ENCODE data around the gene XPNPEP2.

XPNPEP2 gene

DNA sequence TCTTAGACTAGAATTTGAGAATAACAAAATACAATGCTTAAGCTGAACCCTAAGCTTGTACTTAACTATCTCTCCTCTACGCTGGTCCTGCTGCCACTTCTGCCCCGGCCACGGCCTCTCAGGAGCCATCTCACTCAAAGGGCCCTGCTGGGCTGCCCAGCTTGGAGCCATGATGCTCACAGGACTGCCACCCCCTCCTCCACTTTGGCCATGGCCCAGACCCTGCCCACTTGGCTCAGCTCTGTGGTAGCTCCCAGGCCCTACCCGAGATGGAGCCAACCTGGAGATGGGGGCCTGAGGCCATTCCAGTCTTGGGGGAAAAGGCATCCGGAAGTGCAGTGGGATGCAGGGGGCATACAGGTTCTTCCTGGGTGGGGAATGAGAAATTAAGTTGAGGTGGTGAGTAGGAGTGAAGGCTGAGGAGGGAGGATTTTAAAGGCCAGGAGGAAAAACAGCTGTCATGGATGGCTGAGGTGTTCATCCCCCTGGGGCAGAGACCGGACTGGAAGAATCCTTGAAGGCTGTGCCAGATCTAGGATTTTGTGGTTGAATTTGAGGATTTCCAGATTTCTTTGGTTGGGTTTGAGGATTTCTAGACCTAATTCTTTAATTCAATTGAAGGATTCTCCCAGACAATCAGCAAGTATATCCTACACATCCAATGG lies 41.8 kb downstream of the XPNPEP2 start:
- no peak for DNase-seq (ENCODE audit: low spot score)

DNA sequence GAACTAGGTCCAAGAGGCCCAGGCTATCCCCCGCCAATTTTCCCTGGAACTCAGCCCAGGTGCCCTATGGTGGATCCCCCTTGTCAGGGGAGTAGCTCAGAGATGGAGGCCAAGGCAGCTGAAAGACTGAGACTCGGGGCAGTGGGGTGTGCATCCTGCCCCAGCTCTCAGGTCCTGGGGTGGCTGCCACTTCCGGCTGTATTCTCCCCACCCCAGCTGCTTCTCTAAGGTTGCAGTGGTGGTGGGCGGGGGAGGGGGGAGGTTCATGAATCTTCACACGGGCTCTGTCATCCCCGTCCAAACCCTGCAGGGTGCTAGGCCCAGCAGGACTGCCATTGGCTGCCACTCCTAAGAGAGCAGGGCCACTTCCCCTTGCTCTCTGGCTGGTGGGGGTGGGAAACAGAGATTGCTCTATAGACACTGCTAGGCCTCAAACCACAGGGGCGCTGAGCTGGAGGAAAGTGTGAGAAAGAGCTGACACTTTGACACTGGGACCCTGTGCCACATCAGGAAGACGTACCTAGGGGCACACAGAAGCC lies 42.4 kb downstream of the XPNPEP2 start:
- no peak for DNase-seq (ENCODE audit: low spot score)

DNA sequence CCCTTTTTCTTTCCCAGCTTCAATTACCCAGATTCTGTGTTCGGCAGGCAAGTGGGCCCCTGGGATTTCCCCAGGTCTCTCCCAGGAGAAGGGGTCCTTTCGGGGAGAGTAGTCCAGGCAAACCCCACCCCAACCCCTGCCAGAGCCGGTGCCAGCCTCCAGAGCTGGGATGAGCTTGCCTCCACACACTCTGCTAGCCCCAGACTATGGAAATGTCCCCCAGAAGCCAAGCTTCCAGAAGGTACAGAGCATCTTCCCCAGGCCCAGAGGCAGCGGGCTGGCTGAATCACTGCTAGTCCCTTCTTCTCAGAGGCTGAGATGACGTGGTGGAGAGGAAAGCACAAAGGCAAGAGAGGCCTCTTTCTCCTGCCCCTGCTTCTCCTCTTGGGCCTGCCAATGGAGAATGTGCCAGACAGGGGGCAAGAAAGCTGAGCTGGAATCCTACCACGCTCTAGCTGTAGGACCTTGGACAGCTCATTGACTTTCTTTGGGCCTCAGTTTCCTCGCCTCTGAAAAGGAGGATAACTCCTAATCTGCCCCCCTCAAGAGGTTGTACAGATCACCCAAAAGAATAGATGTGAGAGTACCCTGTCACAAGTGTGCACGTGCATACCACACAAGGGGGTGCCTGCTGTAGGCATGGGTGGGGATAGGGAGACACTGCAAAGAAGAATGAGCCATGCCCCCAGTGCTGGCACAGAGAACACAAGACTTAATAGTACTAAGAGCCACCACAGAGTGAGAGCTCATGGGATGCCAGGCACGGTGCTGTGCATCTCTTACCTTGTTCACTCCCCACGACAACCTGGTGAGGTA lies 43.1 kb downstream of the XPNPEP2 start:
- DNase-seq (ENCODE audit: low spot score) = no peak

DNA sequence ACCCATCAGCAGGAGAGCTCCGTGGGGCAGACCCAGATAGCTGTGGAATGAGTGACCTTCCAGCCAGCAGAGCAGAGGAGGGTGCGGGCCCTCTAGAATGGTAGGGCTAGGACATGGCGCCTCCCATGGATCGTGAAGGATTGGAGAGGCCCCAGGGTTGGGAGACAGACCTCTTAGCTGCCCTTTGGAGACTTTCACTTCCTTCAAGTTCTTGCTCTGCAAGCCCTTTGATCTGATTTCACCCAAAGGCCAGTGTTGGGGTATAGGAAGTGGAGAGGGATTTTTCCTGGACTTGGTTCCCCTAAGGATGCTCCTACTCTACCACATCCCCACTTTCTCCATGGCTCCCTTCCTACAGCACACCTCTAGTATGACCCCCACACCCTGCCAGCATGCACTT lies 43.9 kb downstream of the XPNPEP2 start:
- no peak for DNase-seq (ENCODE audit: low spot score)

DNA sequence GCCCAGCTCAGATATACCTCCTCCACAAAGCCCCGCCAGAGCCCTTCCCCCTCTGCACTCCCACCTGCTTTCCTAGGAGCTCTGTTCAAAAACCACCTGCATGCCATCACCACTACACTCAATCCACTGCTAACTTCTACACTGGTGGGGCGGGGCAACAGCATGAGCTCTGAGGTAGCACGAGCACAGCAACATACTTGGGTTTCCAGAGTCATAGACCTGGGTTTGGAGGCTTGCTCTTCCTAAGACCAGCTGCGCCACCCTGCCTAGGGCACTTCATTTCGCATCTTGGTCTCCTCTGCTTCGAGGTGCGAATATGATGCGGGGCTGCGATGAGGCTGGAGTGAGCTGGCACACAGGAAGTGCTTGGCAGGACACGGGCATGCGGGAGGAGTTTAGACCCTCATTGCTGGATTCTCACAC lies 44.5 kb downstream of the XPNPEP2 start:
- no peak for DNase-seq (ENCODE audit: low spot score)

DNA sequence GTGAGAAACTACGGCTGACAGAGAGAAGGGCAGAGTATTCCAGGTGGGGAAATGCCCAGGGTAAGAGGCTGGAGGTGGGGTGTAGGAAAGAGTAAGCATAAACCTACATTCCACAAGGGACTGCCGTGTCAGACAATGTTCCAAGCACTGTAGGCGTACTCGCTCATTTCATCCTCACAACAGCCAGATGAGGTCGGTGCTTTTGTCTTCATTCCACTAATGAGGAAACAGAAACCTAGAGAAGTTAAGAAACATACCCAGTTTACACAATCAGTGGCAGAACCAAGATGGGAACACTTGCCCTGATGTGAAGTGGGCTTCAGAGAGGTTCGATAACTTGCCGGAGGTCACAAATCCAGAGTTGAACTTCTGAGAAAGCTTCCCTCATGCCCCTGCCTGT lies 45.6 kb downstream of the XPNPEP2 start:
- DNase-seq (ENCODE audit: low spot score) = no peak

DNA sequence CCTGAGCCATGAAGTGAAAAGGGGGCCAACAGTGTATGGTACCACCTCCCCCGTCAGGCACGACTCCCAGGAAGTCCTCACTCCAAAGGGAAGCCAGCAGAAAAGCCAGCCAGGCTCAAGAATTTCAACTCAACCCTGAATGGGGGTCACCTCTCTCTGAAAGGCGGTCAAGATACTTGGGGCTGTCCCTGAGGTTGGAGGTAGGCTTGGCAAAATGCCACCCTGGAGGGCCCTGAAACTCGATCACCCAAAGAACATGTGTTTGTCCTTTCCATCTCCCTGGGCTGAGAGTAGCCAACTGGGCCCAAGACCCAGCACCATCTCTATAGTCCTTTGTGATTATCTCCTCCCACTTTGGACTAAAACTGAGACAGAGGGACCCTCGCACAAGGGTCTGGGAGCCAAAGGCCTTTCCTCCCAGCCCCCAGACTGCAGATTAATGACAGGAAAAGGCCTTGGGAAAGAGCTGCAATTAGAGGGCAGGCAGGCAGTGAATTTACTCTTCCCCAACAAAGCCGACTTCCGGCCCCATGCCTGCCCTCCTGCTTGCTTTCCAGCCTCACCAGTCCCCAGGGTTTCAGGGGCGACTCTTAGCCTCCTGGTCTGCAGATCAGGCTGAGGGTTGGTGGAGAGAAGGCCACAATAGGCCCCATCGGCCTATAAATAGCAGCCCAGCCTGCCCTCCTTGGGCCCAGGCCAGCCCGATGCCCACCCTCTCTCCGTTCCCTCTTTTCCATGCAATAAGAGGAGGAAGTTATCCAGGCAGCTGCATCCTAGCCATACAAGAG lies 46.6 kb downstream of the XPNPEP2 start:
- no peak for DNase-seq (ENCODE audit: low spot score)

DNA sequence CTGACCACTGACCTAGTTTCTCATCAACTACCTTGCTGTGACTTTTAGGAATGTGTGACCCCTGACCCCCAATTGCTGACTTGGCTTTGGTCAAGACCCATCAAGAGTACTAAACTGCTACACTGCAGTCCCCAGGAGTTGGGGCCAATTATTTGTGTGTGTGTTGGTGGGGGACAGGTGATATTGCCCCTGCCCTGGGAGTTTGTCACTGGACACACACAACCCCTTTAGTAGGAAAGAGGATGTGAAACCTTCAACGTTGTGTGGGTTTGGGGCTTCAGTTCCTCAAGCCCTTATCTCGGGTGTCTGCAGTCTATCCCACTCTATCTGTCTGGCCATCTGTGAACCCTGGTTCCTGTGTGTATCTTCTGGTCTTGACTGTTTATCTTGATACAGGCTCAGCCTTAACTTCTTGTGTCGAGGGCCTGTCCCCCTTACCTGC lies 47.5 kb downstream of the XPNPEP2 start:
- no peak for DNase-seq (ENCODE audit: low spot score)

DNA sequence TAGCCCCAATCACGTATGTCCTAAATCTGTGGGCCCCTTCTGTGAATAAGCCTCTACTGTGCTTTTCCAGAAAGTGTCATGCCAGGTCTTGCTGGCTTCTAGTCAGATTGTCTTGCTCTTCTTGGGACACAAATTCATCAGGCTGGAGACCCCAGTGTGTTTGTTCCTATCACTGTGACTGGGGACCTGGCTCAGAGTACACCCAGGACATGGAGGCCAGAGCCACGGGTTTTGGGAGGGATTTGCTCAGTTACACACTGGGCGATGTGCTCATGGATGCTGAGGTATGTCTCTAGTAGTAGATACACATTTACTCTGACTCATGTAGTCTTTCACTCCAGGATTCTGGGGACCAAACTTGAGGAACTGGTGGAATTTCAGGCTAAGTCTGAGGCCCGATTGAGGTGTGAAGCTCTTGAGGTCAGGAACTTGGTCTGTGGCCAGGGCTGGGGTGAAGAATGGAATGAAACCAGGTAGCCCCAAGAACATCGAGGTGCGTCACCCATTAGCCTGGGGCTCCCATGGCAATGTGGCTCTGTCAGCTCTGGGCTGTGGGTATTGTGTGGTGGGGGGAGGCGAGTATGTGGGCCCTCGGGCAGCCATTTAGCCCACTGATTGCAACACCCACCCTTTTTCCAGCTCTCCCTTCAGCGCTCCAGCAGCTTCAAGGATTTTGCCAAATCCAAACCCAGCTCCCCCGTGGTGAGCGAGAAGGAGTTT lies 48.7 kb downstream of the XPNPEP2 start:
- no peak for DNase-seq (ENCODE audit: low spot score)

DNA sequence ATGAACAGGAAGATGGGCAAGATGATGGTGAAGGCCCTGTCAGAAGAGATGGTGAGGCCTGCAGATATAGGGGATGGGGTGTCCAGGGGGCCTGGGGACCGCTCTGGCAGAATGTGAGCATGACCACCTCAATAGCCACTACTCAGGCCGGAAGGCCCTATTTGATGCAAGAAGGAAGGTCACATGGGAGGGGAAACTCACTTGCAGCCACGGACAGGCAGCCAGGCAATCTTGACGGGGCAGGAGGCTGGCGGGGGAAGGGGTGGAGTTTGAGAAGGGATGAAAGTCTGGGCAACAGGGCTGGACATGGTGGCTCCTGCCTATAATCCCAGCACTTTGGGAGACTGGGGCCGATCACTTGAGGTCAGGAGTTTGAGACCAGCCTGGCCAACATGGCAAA lies 49.7 kb downstream of the XPNPEP2 start:
- no peak for DNase-seq (ENCODE audit: low spot score)

DNA sequence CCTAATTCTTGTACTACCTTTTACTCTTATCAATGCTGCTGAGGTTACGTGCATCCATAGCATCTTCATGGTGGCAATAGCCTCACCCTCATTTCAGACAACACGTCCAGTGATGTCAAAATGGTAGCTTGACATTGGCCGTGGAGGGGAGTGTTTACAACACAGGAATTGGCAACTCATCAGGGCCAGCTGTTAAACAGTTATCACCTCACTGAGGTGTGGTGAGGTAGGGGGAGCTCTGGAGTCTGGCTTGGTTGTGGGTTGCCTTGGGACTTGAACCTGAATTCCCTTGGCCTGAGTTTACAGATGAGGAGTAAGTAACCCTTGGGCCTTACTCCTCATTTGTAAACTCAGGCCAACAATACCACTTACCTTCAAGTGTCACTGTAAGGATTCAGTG lies 51.4 kb downstream of the XPNPEP2 start:
- no peak for DNase-seq (ENCODE audit: low spot score)

DNA sequence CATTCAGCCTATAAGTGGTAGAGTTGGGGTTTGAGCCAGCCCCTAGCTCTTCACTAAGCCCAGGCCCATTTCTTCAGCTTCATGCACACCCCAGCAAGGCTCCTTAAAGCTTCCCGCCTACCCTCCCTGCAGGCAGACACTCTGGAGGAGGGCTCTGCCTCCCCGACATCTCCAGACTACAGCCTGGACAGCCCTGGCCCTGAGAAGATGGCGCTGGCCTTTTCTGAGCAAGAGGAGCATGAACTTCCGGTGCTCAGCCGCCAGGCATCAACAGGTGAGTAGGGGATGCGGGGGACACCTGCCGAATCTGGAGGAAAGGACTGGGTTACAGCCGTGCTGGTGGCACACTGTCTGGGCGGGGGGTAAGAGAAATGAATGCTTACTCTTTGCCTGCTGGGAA lies 52.0 kb downstream of the XPNPEP2 start:
- DNase-seq (ENCODE audit: low spot score) = no peak

DNA sequence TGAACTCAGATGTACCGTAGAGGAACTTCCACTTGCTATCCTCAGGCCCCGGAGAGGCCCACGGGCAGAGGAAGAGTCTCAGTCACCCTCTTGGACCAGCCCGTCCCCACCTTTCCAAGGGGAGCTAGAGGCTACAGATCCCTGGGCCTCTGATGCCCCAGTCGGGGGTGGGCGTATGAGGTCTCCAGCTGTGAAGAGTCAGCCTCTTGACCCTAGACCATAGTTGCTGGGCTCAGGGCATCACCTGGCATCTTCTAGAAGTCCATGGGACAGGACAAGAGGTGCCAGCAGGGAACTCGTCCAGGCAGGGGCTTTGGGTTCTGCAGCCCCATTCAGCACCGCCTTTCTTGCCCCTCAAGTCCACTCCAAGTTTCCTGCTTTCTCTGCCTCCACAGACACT lies 52.6 kb downstream of the XPNPEP2 start:
- no peak for DNase-seq (ENCODE audit: low spot score)

DNA sequence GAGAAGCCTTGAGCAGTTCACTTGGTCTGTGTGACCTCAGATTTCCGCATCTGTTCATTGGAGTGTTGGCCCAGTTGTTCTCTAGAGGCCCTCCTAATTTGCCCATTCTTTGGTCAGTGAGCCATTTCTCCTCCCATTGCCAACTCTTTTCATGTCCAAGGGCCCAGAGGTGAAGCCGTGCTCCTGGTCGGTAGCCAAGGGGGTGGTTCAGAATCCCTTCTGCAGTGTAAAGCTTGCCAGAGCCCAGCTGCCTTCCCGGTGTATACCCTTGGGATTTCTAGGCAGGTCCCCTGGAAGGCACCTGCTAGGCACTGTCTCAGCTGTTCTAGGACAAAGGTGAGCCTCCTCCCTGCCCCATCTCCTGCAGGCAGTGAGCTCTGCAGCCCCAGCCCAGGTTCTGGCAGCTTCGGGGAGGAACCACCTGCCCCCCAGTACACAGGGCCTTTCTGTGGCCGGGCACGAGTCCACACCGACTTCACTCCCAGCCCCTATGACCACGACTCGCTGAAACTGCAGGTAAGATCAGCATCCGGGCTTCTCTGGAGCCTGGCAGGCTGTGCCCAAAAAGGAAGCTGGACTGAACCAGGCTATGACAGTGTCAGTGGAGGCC lies 53.3 kb downstream of the XPNPEP2 start:
- no peak for DNase-seq (ENCODE audit: low spot score)

DNA sequence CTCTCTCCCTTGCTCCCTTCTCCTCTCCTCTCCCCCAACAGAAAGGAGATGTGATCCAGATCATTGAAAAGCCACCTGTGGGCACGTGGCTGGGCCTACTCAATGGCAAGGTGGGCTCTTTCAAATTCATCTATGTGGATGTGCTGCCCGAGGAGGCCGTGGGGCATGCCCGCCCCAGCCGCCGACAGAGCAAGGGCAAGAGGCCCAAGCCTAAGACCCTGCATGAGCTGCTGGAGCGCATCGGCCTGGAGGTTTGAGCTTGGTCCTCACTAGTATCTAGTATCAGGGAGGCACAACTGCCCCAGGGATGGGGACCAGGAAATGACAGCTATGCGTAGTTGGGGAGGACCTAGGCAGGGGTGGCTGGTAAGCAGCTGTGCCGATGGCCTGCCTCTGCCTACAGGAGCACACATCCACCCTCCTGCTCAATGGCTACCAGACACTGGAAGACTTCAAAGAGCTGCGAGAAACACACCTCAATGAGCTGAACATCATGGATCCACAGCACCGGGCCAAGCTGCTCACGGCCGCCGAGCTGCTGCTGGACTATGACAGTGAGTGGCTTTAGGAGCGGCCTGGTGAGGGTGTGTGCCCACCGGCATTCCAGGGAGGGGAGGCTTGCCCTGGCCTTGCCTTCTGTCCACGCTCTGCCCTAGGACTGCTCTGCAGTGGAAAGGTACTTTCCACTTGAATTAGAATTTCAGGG lies 54.0 kb downstream of the XPNPEP2 start:
- DNase-seq (ENCODE audit: low spot score) = no peak

DNA sequence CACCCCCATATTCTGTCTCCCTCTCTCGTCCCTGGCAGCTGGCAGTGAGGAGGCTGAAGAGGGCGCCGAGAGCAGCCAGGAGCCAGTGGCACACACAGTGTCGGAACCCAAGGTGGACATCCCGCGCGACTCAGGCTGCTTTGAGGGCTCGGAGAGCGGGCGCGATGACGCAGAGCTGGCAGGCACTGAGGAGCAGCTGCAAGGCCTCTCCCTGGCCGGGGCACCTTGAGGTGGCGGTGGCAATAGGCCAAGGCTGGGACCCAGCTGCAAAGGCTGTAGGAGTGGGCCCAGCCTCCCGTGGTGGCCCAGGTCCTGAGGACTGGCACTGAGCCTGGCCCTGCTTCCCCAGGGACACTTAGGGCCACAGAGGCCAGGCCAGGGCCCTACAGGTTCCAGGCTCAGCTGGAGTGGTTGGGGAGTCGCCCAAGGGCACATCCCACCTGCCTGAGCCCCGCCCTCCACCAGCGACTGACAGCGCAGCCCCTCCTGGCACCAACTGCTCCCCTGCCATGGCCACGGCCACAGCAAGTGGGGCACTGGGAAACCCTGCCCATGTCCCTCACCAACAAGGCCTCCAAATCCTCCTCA lies 54.9 kb downstream of the XPNPEP2 start:
- DNase-seq (ENCODE audit: low spot score) = no peak

DNA sequence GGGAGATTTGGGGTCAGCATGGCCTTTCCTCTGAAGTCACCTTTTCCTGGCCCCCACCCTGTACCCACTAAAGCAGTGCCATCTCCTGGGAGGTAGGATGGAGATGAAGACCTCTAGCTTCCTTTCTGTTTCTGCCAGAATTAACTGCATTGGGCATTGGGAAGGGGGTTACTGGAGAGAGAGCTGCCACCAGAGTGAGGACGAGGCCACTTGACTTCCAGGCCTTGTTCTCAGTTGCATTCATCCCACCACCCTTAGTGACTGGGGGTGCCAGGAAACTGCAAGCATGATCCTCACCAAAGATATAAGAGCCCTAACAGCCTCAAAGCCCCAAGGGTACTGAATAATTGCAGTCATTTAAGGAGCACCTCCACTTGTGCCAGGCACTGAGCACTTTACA lies 56.8 kb downstream of the XPNPEP2 start:
- no peak for DNase-seq (ENCODE audit: low spot score)

DNA sequence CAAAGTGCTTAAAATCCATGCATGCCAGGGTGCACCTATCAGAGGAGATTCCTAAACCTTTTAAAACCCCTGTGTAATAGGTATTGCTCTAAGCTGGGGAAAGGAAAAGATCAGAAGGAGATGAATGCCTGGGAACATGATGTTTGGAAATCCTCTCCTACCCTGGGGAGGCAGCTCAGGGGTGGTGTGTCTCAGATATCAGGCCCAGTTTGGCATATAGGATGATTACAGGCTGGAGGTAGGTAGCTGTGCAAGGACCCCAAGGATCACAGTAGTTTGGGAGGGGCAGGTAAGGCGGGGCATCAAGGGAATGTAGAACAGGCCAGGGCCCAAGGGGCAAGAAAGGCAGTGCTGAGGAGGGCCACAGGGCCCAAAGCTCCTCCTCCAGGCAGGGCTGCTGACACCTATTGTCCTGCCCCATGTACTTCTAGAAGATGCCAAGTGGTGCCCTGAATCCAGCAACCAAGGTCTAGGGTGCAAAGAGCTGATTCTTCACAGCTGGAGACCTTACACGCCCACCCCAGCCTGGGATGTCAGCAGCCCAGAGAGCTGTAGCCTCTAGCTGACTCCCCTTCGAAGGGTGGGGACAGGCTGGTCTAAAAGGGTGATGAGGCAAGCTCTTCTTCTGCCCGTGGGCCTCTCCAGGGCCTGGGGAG lies 58.6 kb downstream of the XPNPEP2 start:
- no peak for DNase-seq (ENCODE audit: low spot score)

DNA sequence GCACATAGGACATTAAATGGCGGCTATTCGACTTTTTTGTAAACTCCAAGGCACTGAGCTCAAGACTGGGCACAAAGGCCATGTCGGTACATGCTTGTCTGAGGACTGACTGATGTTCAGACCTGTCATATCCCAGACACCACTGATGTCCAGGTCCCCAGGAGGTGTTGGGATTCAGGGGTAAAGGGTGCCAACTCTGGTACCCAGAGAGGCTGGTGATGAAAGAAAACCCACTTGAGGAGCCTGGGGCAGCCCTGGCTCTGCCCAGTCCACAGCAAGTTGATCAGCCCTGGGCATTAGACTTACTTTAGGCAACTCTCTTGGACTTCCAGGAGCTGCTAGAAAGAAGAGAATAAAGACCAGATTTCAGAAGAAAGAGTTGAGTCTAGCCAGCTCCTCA lies 59.7 kb downstream of the XPNPEP2 start:
- DNase-seq (ENCODE audit: low spot score) = no peak

DNA sequence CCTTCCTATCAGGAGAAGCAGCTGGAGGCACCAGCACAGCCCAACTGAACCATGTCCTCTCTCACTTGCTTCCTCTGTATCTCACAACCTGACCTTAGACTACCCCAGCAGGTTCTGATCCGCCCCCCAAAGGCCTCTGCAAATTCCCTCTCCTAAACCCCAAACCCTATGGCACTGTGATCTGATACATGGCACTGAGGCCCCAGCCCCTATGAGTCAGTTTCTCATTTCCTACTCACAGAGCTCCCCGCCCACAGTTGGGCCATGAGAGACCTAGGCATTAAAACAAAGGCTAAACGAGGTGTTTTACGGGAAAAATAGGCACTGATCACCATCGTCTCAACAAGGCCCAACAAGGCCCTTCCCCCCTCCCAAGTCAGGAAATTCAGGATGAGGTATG lies 60.1 kb downstream of the XPNPEP2 start:
- no peak for DNase-seq (ENCODE audit: low spot score)
